ENCODE data around the gene STK17B. TPM values are rescaled to one million over a fixed set of nuclear protein-coding genes. Genes with fewer than 3 reads are reported as not detected.
"Not testable (repeated sequence)": the region's sequence is repeated elsewhere in the genome, so short reads cannot be mapped to it uniquely, and the experiment has no call there.

STK17B gene
- total and polyA plus RNA-seq, 8 donors: 1.9 to 10.9 (median 6.9) TPM

- no peak for ATAC-seq
Measured at GRCh38 chr2:196195758-196196157, 24.4 kb upstream of the STK17B start.

GRCh38 chr2:196195302-196195701 is 23.9 kb upstream of the STK17B start:
- WGBS, 2 donors: 63 to 64% methylated on average over 5 of the region's 5 CpGs

More at GRCh38 chr2:196195758-196196157, 24.4 kb upstream of the STK17B start:
- FAIRE-seq (no peak), DNase-seq (no peak)
- no peaks in the 10 kb centered on the region for H3K9me3 ChIP-seq
- 67 to 73% methylated on average over 4 of the region's 4 CpGs for WGBS, 2 donors
- H3K4me1 ChIP-seq: no peaks in the 10 kb centered on the region
- no peaks in the 10 kb centered on the region for H3K36me3 ChIP-seq
- intact Hi-C loops (cut with DNase I): no loop called here
- no peak overlapping the region for H3K27ac ChIP-seq
- no peaks in the 10 kb centered on the region for H3K27me3 ChIP-seq
- no peak overlapping the region for H3K4me3 ChIP-seq
- no peak for TF ChIP-seq CTCF (IDR thresholded peaks at IDR 0.05)

GRCh38 chr2:196191541-196191940 is 20.2 kb upstream of the STK17B start:
- no peak for TF ChIP-seq CTCF (IDR thresholded peaks at IDR 0.05)
- Histone ChIP-seq H3K4me3 (no peak overlapping the region), H3K27me3 (no peaks in the 10 kb centered on the region), H3K9me3 (no peaks in the 10 kb centered on the region), H3K36me3 (no peaks in the 10 kb centered on the region), H3K27ac (no peak overlapping the region), H3K4me1 (no peaks in the 10 kb centered on the region)
- FAIRE-seq (no peak), ATAC-seq (no peak), DNase-seq (no peak)
- intact Hi-C loops (cut with DNase I): no loop called here
- 90 to 98% methylated on average over 1 of the region's 1 CpG for whole genome bisulfite sequencing, 2 donors

More at GRCh38 chr2:196195302-196195701, 23.9 kb upstream of the STK17B start:
- no peaks in the 10 kb centered on the region for H3K27me3 ChIP-seq
- no peak for FAIRE-seq
- no peaks in the 10 kb centered on the region for H3K4me1 ChIP-seq
- no peak for ATAC-seq
- intact Hi-C loops (cut with DNase I): no loop called here
- H3K27ac ChIP-seq: no peak overlapping the region
- no peaks in the 10 kb centered on the region for H3K36me3 ChIP-seq
- DNase-seq: no peak
- H3K4me3 ChIP-seq: no peak overlapping the region
- H3K9me3 ChIP-seq: no peaks in the 10 kb centered on the region
- TF ChIP-seq CTCF (IDR thresholded peaks at IDR 0.05): no peak

- ATAC-seq (no peak), DNase-seq (no peak), FAIRE-seq (no peak)
- H3K9me3 ChIP-seq: no peaks in the 10 kb centered on the region
- H3K27ac ChIP-seq: no peak overlapping the region
- H3K36me3 ChIP-seq: no peaks in the 10 kb centered on the region
- H3K4me3 ChIP-seq: no peak overlapping the region
- H3K4me1 ChIP-seq: no peaks in the 10 kb centered on the region
- WGBS, 2 donors: 57 to 59% methylated on average over 2 of the region's 2 CpGs
- H3K27me3 ChIP-seq: no peaks in the 10 kb centered on the region
- TF ChIP-seq CTCF (IDR thresholded peaks at IDR 0.05): no peak
- intact Hi-C loops (cut with DNase I): no loop called here
Measured at GRCh38 chr2:196187898-196188458, 16.6 kb upstream of the STK17B start.

- H3K4me3 ChIP-seq; H3K27ac ChIP-seq; ATAC-seq; intact Hi-C loops (cut with DNase I); H3K27me3 ChIP-seq; H3K9me3 ChIP-seq; H3K4me1 ChIP-seq; DNase-seq; FAIRE-seq; H3K36me3 ChIP-seq: not testable (repeated sequence)
- 93 to 100% methylated on average over 2 of the region's 2 CpGs for WGBS, 2 donors
Measured at GRCh38 chr2:196187175-196187700, 15.9 kb upstream of the STK17B start.

All from pancreas (tissue), 10 donors.